Trophoblast cell (in vitro differentiated cells and primary cell): ENCODE results near the gene FAM219A.

Experiments used
- DNase-seq, 2 donors: peaks; one replicate each; pipeline ENCODE4 v3.0.0-alpha.2; 2016
- H2AFZ ChIP-seq: 2 replicates; pipeline ENCODE4 v1.6.1; 2013; ENCODE audit warnings: low read length, moderate library complexity, mild to moderate bottlenecking; ENCODE audit not compliant: insufficient read depth, poor library complexity
- H2AK5ac ChIP-seq: 2 replicates; pipeline ENCODE4 v1.6.1; 2013; ENCODE audit warnings: mild to moderate bottlenecking, low read length
- H2BK120ac ChIP-seq: 2 replicates; pipeline ENCODE4 v1.6.1; 2013; ENCODE audit warnings: low read length, mild to moderate bottlenecking, moderate library complexity; ENCODE audit not compliant: insufficient read depth, poor library complexity
- H2BK12ac ChIP-seq: 2 replicates; pipeline ENCODE4 v1.6.1; 2013; ENCODE audit warnings: mild to moderate bottlenecking, low read length, moderate library complexity
- H2BK5ac ChIP-seq: 2 replicates; pipeline ENCODE4 v1.6.1; 2013; ENCODE audit warnings: low read length, low read depth, moderate library complexity, mild to moderate bottlenecking; ENCODE audit not compliant: poor library complexity
- H3K14ac ChIP-seq: 2 replicates; pipeline ENCODE4 v1.6.1; 2013; ENCODE audit warnings: mild to moderate bottlenecking, low read length
- H3K18ac ChIP-seq: 2 replicates; pipeline ENCODE4 v1.6.1; 2013; ENCODE audit warnings: mild to moderate bottlenecking, low read length
- H3K23ac ChIP-seq: 2 replicates; pipeline ENCODE4 v1.6.1; 2013; ENCODE audit warnings: low read length
- H3K27ac ChIP-seq: 2 replicates; pipeline ENCODE4 v1.5.1; 2013; ENCODE audit warnings: low read depth, mild to moderate bottlenecking, inconsistent platforms, low read length, moderate library complexity
- H3K27me3 ChIP-seq: 2 replicates; pipeline ENCODE4 v1.6.1; 2013; ENCODE audit warnings: inconsistent platforms, mild to moderate bottlenecking, low read length, moderate library complexity; ENCODE audit not compliant: insufficient read depth
- H3K36me3 ChIP-seq, 2 experiments: 1 replicate in 1 of 2; 2 replicates in 1 of 2; pipeline ENCODE4 v1.6.1; 2013; ENCODE audit warnings: low read length in 2 of 2, mild to moderate bottlenecking in 2 of 2, moderate library complexity in 1 of 2; ENCODE audit not compliant: insufficient read depth in 2 of 2, control insufficient read depth in 1 of 2
- H3K4ac ChIP-seq: 2 replicates; pipeline ENCODE4 v1.6.1; 2013; ENCODE audit warnings: low read depth, mild to moderate bottlenecking, low read length, moderate library complexity
- H3K4me1 ChIP-seq, 2 experiments: 1 replicate in 1 of 2; 2 replicates in 1 of 2; pipeline ENCODE4 v1.6.1; 2013; ENCODE audit warnings: low read length in 2 of 2, mild to moderate bottlenecking in 2 of 2, moderate library complexity in 1 of 2; ENCODE audit not compliant: insufficient read depth in 2 of 2, control insufficient read depth in 1 of 2
- H3K4me2 ChIP-seq: 2 replicates; pipeline ENCODE4 v1.6.1; 2013; ENCODE audit warnings: inconsistent platforms, mild to moderate bottlenecking, low read length, moderate library complexity
- H3K4me3 ChIP-seq: 2 replicates; pipeline ENCODE4 v1.5.1; 2013; ENCODE audit warnings: mild to moderate bottlenecking, low read depth, low read length, inconsistent platforms
- H3K79me1 ChIP-seq: one replicate; pipeline ENCODE4 v1.6.1; 2013; ENCODE audit warnings: low read length
- H3K79me2 ChIP-seq: 2 replicates; pipeline ENCODE4 v1.6.1; 2013; ENCODE audit warnings: low read length, mild to moderate bottlenecking; ENCODE audit not compliant: control insufficient read depth, insufficient read depth, poor library complexity
- H3K9ac ChIP-seq: 2 replicates; pipeline ENCODE4 v1.6.1; 2013; ENCODE audit warnings: mild to moderate bottlenecking, low read length
- H3K9me3 ChIP-seq: 2 replicates; pipeline ENCODE4 v1.6.1; 2013; ENCODE audit warnings: low read depth, mild to moderate bottlenecking, control low read depth, inconsistent platforms, low read length; ENCODE audit not compliant: insufficient read depth
- H4K12ac ChIP-seq: 2 replicates; pipeline ENCODE4 v1.6.1; 2013; ENCODE audit warnings: low read depth, mild to moderate bottlenecking, low read length, moderate library complexity
- H4K8ac ChIP-seq: 2 replicates; pipeline ENCODE4 v1.6.1; 2013; ENCODE audit warnings: low read depth, mild to moderate bottlenecking, low read length, moderate library complexity
- H4K91ac ChIP-seq: one replicate; pipeline ENCODE4 v1.6.1; 2013; ENCODE audit warnings: low read depth, mild to moderate bottlenecking, low read length, moderate library complexity
- WGBS: extraction: QIAGEN DNeasy Blood & Tissue Kit; methylation state at CpG from one replicate; pipeline ENCODE4 v1.1.7; 2013; ENCODE audit warnings: missing lambda C conversion rate; ENCODE audit not compliant: insufficient read length, insufficient coverage; ENCODE audit errors: extremely low coverage; 5-methylcytosine and 5-hydroxymethylcytosine counted together

Gene FAM219A

GRCh38 chr9:34378376-34379060 lies 79.9 kb downstream of the FAM219A start:
- no peak overlapping the region for H3K14ac ChIP-seq
- H2AFZ ChIP-seq: no peak overlapping the region
- no CpG with 5 or more reads among the region's 3 CpGs for WGBS
- H3K79me2 ChIP-seq: peaks cover 3% of the 10 kb centered on the region
- H2BK12ac ChIP-seq: no peak overlapping the region
- no peak overlapping the region for H3K4ac ChIP-seq
- H3K79me1 ChIP-seq: peaks cover 11% of the 10 kb centered on the region
- H2BK5ac ChIP-seq: no peak overlapping the region
- no peak overlapping the region for H3K23ac ChIP-seq
- H4K12ac ChIP-seq: no peak overlapping the region
- no peak overlapping the region for H3K27ac ChIP-seq
- no peak overlapping the region for H2AK5ac ChIP-seq
- peaks cover 3% of the 10 kb centered on the region for H3K9me3 ChIP-seq
- no peak overlapping the region for H3K4me2 ChIP-seq
- no peak overlapping the region for H2BK120ac ChIP-seq
- no peaks in the 10 kb centered on the region for H3K36me3 ChIP-seq
- H3K9ac ChIP-seq: no peak overlapping the region
- H4K8ac ChIP-seq: no peak overlapping the region
- H3K4me1 ChIP-seq: peaks cover 32 to 40% of the 10 kb centered on the region in 2 experiments
- H3K18ac ChIP-seq: no peak overlapping the region
- H3K4me3 ChIP-seq: no peak overlapping the region
- no peak for DNase-seq
- H4K91ac ChIP-seq: peak overlapping the region; percentile 21
- peaks cover 17% of the 10 kb centered on the region for H3K27me3 ChIP-seq

DNA sequence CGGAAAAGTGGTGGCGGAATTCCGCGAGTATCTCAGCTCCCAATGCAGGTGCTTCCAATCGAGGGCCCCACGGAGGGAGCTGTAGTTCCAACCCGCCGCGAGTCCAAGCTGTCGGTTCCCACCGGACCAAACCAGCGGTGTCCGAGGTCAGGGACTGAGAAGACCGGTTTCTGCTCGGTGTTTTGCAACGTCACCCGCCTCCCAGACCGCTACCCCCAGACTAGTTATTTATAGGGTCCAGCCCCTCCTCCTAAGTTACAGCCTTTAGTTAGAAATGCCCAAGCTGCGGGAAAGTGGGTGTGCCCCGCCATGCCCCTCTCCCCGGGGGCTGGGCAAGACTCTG lies 81.0 kb downstream of the FAM219A start:
- Histone ChIP-seq H4K91ac (no peak overlapping the region), H3K4me1 (peaks cover 40 to 50% of the 10 kb centered on the region in 2 experiments), H3K4me2 (peak overlapping the region; percentile 82), H2AK5ac (no peak overlapping the region), H3K79me1 (peaks cover 16% of the 10 kb centered on the region), H2BK120ac (no peak overlapping the region), H3K14ac (no peak overlapping the region), H3K9ac (no peak overlapping the region), H3K18ac (peak overlapping the region; percentile 26), H3K9me3 (peaks cover 6% of the 10 kb centered on the region), H2AFZ (peak overlapping the region; percentile 83), H2BK5ac (peak overlapping the region; percentile 19), H3K4me3 (peak overlapping the region; percentile 33), H3K27ac (peak overlapping the region; percentile 5), H4K12ac (no peak overlapping the region), H3K27me3 (peaks cover 14% of the 10 kb centered on the region), H3K36me3 (peaks cover under 1 to 1% of the 10 kb centered on the region in 2 experiments), H3K4ac (no peak overlapping the region), H2BK12ac (peak overlapping the region; percentile 44), H3K23ac (no peak overlapping the region), H4K8ac (no peak overlapping the region), H3K79me2 (peaks cover 3% of the 10 kb centered on the region)
- no CpG with 5 or more reads among the region's 21 CpGs for WGBS
- DNase-seq: peak in 1 of 2 donors; percentile 18

GRCh38 chr9:34376596-34377403 lies 81.6 kb downstream of the FAM219A start, which contains the start of gene MYORG:
MYORG (minus strand) TSS chr9:34376898; CDS start chr9:34372943, 3,955 bp downstream.
- H3K79me1 ChIP-seq: peaks cover 20% of the 10 kb centered on the region
- H3K23ac ChIP-seq: no peak within 1 kb of the TSS
- peak within 1 kb of the TSS; percentile 13 for H3K4ac ChIP-seq
- peaks cover 12% of the 10 kb centered on the region for H3K9me3 ChIP-seq
- H3K18ac ChIP-seq: peak within 1 kb of the TSS; percentile 26
- H4K12ac ChIP-seq: no peak within 1 kb of the TSS
- no CpG with 5 or more reads among the region's 54 CpGs for WGBS
- H4K91ac ChIP-seq: peak within 1 kb of the TSS; percentile 73
- peak within 1 kb of the TSS; percentile 49 for H4K8ac ChIP-seq
- peaks cover 3% of the 10 kb centered on the region for H3K79me2 ChIP-seq
- peak within 1 kb of the TSS; percentile 83 for H3K4me3 ChIP-seq
- H2AK5ac ChIP-seq: no peak within 1 kb of the TSS
- peaks cover 46 to 55% of the 10 kb centered on the region in 2 experiments for H3K4me1 ChIP-seq
- peak within 1 kb of the TSS; percentile 19 for H2BK5ac ChIP-seq
- peak within 1 kb of the TSS; percentile 44 for H2BK12ac ChIP-seq
- peak within 1 kb of the TSS; percentile 57 for H2BK120ac ChIP-seq
- peak; percentile 95 to 97 for DNase-seq
- H3K14ac ChIP-seq: peak within 1 kb of the TSS; percentile 48
- peak within 1 kb of the TSS; percentile 84 for H3K27ac ChIP-seq
- peak within 1 kb of the TSS; percentile 82 for H3K4me2 ChIP-seq
- H3K36me3 ChIP-seq: peaks cover 6 to 7% of the 10 kb centered on the region in 2 experiments
- peak within 1 kb of the TSS; percentile 45 for H3K9ac ChIP-seq
- peak within 1 kb of the TSS; percentile 83 for H2AFZ ChIP-seq
- peaks cover 12% of the 10 kb centered on the region for H3K27me3 ChIP-seq

DNA sequence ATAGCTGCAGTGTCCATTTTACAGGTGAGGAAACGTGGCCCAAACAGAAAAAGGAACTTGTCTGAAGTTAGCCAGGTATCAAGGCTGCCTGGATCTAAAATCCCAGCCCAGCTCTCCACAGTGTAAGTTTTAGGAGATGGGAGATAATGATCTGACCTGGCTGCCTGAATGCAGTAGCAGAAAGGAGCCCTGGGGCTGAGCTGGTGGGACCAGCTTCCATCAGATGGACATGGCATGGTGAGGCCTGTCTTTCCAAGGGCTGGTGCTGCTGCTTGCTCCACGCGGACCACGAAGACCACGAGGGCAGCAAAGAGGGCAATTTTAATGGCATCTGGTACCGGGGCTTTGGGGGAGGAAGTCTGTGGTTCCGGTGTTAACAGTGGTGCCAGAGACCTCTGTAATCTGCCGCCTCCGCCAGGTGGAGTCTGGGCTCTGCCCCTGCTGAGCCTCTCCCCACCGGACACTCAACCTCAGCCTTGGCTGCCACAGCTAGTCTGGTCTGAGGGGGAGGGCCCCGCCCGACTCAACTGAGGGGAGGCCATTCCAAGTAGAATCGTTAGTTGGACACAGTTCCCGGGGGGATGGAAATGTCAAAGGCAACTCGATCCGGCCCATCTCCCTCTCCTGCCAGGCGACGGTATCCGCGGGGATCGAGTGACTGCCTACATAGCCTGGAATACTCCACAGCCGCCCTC lies 82.3 kb downstream of the FAM219A start:
- peak overlapping the region; percentile 45 for H3K9ac ChIP-seq
- H3K4me3 ChIP-seq: peak overlapping the region; percentile 83
- peaks cover 47 to 56% of the 10 kb centered on the region in 2 experiments for H3K4me1 ChIP-seq
- H3K18ac ChIP-seq: peak overlapping the region; percentile 6
- DNase-seq: peak; percentile 39 to 52
- peak overlapping the region; percentile 49 for H4K8ac ChIP-seq
- peaks cover 14% of the 10 kb centered on the region in 2 experiments for H3K36me3 ChIP-seq
- H3K27ac ChIP-seq: peak overlapping the region; percentile 84
- H2BK5ac ChIP-seq: peak overlapping the region; percentile 7
- H3K4ac ChIP-seq: peak overlapping the region; percentile 13
- H2BK120ac ChIP-seq: peak overlapping the region; percentile 57
- H3K27me3 ChIP-seq: peaks cover 5% of the 10 kb centered on the region
- H3K9me3 ChIP-seq: peaks cover 18% of the 10 kb centered on the region
- H3K23ac ChIP-seq: no peak overlapping the region
- H3K79me1 ChIP-seq: peaks cover 20% of the 10 kb centered on the region
- H3K14ac ChIP-seq: peak overlapping the region; percentile 48
- WGBS: no CpG with 5 or more reads among the region's 22 CpGs
- H3K4me2 ChIP-seq: peak overlapping the region; percentile 82
- no peak overlapping the region for H2AK5ac ChIP-seq
- peak overlapping the region; percentile 73 for H4K91ac ChIP-seq
- H3K79me2 ChIP-seq: peaks cover 3% of the 10 kb centered on the region
- H2AFZ ChIP-seq: peak overlapping the region; percentile 55
- H4K12ac ChIP-seq: no peak overlapping the region
- H2BK12ac ChIP-seq: peak overlapping the region; percentile 11
